ENCODE measurements around the gene BDNF.

Gene BDNF

DNA sequence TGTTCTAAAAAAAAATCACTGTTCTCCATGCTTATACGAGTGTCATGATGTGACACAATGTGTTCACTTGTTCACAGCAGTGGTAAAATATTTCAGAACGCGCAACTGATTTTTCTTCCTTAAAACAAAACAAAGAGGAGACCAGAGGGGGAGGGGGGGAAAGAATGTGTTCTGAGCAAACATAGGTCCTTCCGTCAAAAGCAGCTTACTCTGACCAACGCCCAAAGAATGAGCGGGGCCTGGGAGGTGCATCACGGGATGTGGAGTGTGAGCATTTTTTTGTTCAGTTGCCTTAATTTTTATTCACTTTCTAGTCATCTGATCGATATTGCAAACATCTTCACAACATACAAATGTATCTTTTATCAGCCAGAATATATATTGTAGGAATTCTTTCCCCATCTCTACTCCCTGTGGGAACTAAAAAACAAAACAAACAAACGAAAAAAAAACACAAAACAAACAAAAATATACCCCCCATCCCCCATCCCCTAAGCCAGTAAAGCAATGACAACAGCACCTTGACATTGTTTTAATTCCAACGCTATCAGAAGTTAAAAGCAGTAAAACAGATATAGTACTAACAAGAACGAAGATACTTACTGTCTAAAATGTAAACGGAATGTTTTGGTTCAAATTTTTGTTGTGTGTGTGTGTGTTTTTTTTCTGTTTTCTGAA, 43.3 kb downstream of the BDNF start:
- TF ChIP-seq POLR2AphosphoS5 (IDR thresholded peaks at IDR 0.05; ENCODE audit: low read depth, low read length) = no peak
- no peak for TF ChIP-seq FOXP2 (optimal IDR thresholded peaks at IDR 0.05; ENCODE audit: borderline replicate concordance, extremely low read depth, extremely low read length, insufficient read depth)
- TF ChIP-seq SIN3A (IDR thresholded peaks at IDR 0.05; ENCODE audit: borderline replicate concordance, insufficient read depth, low read length) = no peak
- TF ChIP-seq, protein P1, sequence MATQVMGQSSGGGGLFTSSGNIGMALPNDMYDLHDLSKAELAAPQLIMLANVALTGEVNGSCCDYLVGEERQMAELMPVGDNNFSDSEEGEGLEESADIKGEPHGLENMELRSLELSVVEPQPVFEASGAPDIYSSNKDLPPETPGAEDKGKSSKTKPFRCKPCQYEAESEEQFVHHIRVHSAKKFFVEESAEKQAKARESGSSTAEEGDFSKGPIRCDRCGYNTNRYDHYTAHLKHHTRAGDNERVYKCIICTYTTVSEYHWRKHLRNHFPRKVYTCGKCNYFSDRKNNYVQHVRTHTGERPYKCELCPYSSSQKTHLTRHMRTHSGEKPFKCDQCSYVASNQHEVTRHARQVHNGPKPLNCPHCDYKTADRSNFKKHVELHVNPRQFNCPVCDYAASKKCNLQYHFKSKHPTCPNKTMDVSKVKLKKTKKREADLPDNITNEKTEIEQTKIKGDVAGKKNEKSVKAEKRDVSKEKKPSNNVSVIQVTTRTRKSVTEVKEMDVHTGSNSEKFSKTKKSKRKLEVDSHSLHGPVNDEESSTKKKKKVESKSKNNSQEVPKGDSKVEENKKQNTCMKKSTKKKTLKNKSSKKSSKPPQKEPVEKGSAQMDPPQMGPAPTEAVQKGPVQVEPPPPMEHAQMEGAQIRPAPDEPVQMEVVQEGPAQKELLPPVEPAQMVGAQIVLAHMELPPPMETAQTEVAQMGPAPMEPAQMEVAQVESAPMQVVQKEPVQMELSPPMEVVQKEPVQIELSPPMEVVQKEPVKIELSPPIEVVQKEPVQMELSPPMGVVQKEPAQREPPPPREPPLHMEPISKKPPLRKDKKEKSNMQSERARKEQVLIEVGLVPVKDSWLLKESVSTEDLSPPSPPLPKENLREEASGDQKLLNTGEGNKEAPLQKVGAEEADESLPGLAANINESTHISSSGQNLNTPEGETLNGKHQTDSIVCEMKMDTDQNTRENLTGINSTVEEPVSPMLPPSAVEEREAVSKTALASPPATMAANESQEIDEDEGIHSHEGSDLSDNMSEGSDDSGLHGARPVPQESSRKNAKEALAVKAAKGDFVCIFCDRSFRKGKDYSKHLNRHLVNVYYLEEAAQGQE (IDR thresholded peaks at IDR 0.05; ENCODE audit: insufficient read depth in 1 of 2, low read depth in 2 of 2, low read length in 2 of 2) = no peak
- no peak for TF ChIP-seq TAF1 (IDR thresholded peaks at IDR 0.05; ENCODE audit: borderline replicate concordance, insufficient read depth, low read length)

DNA sequence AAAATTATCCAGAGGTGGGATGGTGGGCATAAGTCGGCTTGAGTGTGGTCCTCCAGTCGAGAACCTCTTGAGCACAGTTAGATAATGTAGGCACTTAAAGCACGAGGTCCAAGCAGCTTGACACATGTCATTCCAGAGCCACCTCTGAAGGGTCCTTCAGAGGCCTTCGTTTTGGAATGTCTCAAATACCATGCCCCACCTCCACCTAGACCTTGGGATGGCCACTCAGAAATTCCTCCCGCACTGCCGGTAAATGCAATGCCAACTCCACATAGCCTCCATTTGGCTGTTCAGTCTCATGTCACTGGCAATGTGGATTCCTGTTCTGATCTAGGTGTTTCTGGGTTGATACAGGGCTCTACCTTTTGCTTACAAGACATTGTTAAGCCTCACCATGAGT, 43.9 kb downstream of the BDNF start:
- TF ChIP-seq TAF1 (IDR thresholded peaks at IDR 0.05; ENCODE audit: borderline replicate concordance, insufficient read depth, low read length) (no peak), SIN3A (IDR thresholded peaks at IDR 0.05; ENCODE audit: borderline replicate concordance, insufficient read depth, low read length) (no peak), FOXP2 (optimal IDR thresholded peaks at IDR 0.05; ENCODE audit: borderline replicate concordance, extremely low read depth, extremely low read length, insufficient read depth) (no peak), POLR2AphosphoS5 (IDR thresholded peaks at IDR 0.05; ENCODE audit: low read depth, low read length) (no peak)
- TF ChIP-seq, protein P1 (IDR thresholded peaks at IDR 0.05; ENCODE audit: insufficient read depth in 1 of 2, low read depth in 2 of 2, low read length in 2 of 2) = no peak

DNA sequence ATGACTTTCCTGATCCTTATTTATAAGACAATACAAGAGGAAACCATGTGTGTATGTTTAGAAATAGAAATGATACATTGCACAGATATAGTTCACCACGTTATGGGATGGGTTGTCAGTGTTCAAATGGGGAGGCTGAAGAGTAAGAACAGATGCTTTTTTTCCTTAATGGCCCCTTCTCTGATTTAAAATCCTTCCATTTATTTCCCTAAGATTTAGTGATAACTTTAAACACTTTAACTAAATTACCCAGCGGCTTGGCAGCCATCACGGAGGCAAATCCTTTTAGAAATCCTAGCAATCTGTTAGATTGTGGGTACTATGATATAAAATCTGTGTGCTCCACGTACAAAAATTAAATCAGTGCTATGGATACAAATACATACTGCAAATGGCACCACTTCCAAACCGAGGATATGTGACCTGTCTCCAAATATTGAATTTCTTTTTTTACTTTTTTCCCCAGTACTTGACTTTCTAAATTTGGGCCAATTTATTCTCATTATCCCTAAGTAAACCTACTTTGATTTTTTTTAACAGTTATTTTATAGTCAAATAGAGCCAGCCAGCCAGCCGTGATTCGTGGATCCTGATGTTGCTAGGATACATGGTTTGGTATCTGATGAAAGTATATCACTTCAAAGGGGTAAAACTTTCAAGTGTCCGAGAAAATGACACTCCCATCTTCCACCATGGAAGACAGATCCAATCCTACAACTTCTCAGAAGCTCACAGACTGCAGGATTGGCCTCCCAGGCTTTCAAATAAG, 46.1 kb downstream of the BDNF start:
- no peak for TF ChIP-seq TAF1 (IDR thresholded peaks at IDR 0.05; ENCODE audit: borderline replicate concordance, insufficient read depth, low read length)
- TF ChIP-seq, protein P1 (IDR thresholded peaks at IDR 0.05; ENCODE audit: insufficient read depth in 1 of 2, low read depth in 2 of 2, low read length in 2 of 2) = no peak
- no peak for TF ChIP-seq FOXP2 (optimal IDR thresholded peaks at IDR 0.05; ENCODE audit: borderline replicate concordance, extremely low read depth, extremely low read length, insufficient read depth)
- no peak for TF ChIP-seq SIN3A (IDR thresholded peaks at IDR 0.05; ENCODE audit: borderline replicate concordance, insufficient read depth, low read length)
- TF ChIP-seq POLR2AphosphoS5 (IDR thresholded peaks at IDR 0.05; ENCODE audit: low read depth, low read length) = no peak

DNA sequence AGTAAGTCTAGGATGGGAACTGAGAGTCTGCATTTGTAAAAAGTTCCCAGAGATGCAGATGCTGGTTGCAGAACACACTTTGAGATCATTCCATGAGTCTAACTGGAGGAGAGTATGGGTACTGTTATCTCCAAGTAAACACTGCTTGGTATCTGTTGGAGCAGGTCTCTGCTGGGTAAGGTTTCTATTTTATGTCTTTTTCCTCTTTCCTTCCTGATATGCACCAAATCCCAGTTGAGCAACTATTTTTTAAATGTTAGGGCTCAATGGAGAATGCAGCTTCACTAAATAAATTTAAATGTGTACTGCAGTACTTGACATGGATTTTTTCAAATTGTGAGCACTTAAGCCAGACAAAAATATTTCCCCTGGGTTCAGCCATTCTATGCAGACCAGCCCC, 48.5 kb downstream of the BDNF start:
- TF ChIP-seq POLR2AphosphoS5 (IDR thresholded peaks at IDR 0.05; ENCODE audit: low read depth, low read length) (no peak), SIN3A (IDR thresholded peaks at IDR 0.05; ENCODE audit: borderline replicate concordance, insufficient read depth, low read length) (no peak), TAF1 (IDR thresholded peaks at IDR 0.05; ENCODE audit: borderline replicate concordance, insufficient read depth, low read length) (no peak), FOXP2 (optimal IDR thresholded peaks at IDR 0.05; ENCODE audit: borderline replicate concordance, extremely low read depth, extremely low read length, insufficient read depth) (no peak)
- TF ChIP-seq, protein P1 (IDR thresholded peaks at IDR 0.05; ENCODE audit: insufficient read depth in 1 of 2, low read depth in 2 of 2, low read length in 2 of 2) = no peak
